Bronchus fibroblast of lung (primary cell): Measurements from ENCODE around the gene TPD52L3. TPM values are rescaled to one million over a fixed set of nuclear protein-coding genes. Genes with fewer than 3 reads are reported as not detected.

Experiments
- total RNA-seq: library from RNA; depleted of rRNA; stranded (reverse); fragments of >200 nt; gene quantifications from 2 replicates; pipeline ENCODE4 v1.2.3, GENCODE V29; 2015

Gene TPD52L3
- total RNA-seq, result not detected in 2 replicates

DNA sequence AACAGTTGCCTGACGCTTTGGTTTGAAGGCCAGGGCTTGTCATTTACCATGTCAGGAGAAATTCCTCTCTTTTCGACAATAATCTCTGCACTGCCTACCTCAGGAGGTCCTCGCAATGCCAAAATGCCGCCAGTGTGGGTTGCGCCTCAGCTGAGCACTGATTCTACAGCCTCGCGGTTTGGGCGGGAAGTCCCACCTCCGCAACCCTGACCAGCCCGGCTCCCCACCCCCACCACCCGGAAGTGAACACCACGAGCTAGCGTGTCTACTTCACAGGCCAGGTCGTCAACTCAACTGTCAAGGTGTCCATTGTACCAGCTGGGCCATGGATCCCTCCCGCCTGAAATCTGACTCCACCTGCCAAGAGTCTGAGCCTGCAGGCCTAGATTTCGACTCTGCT lies at the start of gene TPD52L3:
Gene TPD52L3 (plus strand): TSS at position 273 of the 400 bp plus-strand sequence. CDS start 221 bp downstream, outside the sequence.

Other genes starting within 250 kb of the TPD52L3 start
- 0.15 and 0.17 TPM in 2 replicates for gene IL33, start 112.6 kb upstream of the TPD52L3 start, total RNA-seq
- 35.5 and 37.0 TPM in 2 replicates for gene UHRF2, start 84.8 kb downstream of the TPD52L3 start, total RNA-seq